GM12801 (cell line): ENCODE measurements around the gene AP4S1.

Experiments
- TF ChIP-seq, protein P1 (sequence below): IDR thresholded peaks from one replicate; pipeline ENCODE4 v1.5.1; 2011; ENCODE audit warnings: control low read depth; ENCODE audit not compliant: insufficient read length; ENCODE audit errors: extremely low read depth

Gene AP4S1

DNA sequence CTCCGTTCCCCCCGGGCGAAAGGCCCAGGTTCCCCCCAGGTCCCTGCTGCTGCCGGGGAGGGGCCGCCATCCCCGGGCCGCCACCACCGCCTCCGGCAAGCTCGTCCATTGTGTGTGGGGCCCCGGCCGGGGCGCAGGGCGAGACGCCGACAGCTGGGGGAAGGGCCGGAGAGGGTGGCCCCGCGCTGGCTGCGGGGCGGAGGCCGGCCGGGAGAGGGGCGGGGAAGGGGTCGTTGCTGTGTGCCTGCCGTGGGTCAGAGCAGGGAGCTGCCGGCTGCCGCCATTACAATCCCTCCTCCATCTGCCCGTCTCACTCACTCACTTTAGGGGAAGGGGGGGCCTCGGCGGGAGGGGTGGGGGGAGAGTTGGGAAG is 614 bp downstream of the AP4S1 start, which contains the start of gene STRN3:
Gene STRN3, minus strand, starts transcription at position 303 of the 373 bp plus-strand sequence. Its CDS starts 194 bp downstream, at position 109.
- TF ChIP-seq, protein P1, sequence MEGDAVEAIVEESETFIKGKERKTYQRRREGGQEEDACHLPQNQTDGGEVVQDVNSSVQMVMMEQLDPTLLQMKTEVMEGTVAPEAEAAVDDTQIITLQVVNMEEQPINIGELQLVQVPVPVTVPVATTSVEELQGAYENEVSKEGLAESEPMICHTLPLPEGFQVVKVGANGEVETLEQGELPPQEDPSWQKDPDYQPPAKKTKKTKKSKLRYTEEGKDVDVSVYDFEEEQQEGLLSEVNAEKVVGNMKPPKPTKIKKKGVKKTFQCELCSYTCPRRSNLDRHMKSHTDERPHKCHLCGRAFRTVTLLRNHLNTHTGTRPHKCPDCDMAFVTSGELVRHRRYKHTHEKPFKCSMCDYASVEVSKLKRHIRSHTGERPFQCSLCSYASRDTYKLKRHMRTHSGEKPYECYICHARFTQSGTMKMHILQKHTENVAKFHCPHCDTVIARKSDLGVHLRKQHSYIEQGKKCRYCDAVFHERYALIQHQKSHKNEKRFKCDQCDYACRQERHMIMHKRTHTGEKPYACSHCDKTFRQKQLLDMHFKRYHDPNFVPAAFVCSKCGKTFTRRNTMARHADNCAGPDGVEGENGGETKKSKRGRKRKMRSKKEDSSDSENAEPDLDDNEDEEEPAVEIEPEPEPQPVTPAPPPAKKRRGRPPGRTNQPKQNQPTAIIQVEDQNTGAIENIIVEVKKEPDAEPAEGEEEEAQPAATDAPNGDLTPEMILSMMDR = no peak

DNA sequence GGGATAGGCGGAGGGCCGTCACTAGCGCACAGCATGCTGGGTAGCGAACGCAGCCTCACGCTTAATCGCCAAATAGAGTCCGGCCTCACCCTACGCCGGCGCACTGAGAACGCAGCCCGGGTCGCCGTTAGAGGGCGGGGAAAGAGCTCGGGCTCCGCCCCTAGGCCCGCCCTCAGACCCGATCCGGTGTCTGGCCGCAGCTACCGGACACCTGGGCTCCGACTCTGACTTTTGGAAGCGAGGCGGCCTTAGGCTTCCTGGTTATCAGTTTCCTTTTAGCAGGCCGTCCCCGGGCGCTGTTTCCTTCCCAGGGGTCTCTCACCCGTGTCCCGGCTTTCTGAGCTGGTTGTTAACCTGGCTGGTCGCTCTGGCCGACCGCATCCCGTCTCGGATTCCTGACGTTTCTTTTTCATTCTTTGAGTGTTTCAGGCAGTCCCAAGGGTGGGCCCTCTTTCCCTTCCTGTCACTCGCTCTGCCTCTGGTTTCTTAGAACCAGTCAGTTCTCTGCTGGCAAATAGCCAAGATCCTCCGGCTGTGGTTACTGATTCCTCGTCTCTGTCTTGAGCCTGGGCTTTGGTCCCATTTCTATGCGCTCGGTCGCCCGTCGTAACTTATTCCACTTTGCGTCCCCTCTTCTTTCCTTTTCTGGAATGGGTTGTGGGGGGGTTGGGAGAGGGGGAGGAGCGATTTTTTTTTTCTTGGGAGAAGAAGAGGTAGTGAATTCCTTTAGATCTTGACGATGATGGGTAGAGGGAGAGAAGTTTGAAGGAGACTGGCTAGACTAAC is 1.2 kb downstream of the AP4S1 start:
- TF ChIP-seq, protein P1 = no peak

DNA sequence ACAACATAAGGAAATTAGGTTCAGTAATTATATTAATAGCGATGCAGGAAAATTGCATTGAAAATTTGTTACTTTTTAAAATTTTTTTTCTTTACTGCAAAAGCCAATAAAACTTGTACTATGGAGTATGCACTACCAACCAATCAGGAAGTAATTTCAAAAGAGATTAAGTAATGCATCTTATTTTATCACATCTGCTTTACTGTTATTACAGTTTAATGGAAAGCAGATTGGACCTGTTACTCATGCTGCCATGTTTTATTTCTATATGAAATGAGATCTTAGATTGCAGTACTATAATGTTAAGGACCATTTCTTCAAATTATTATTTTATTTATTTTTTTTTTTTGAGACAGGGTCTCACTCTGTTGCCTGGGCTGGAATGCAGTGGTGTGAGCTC is 2.4 kb downstream of the AP4S1 start:
- TF ChIP-seq, protein P1 = no peak

DNA sequence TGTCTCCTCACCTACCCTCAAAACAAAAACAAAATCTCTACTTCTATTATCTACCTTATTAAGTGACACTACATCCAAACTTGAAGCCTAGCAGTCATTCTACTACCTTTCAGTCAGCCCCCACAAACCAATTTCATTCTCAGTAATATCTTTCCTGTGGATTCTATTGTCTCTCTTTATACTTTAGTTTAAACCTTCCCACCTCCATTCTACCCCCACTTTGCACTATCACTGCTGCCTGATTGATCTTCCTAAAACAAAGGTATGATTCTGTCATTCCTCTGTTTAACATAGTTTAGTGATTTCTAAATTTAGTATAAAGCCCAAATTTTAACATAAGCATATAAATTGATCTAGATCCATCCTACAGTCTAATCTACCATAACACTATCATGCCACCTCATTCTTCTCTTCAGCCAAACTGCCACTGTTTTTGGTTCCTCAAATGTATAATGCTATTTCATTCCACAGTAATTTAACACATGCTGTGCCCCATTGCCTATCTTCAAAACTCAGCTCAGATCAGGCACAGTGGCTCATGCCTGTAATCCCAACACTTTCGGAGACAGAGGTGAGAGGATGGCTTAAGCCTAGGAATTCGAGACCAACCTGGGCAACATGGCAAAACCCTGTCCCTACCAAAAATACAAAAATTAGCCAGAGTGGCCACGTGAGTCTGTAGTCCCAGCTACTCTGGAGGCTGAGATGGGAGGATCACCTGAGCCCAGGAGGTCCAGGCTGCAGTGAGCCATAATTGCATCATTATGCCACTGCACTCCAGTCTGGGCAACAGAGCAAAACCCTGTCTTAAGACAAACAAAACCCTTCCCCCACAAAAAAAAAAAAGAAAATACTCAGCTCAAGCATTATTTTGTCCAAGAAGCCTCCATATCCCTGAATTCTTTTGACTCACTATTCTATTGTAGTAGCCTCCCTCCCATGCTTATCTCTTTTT is 3.8 kb downstream of the AP4S1 start:
- TF ChIP-seq, protein P1 = no peak

DNA sequence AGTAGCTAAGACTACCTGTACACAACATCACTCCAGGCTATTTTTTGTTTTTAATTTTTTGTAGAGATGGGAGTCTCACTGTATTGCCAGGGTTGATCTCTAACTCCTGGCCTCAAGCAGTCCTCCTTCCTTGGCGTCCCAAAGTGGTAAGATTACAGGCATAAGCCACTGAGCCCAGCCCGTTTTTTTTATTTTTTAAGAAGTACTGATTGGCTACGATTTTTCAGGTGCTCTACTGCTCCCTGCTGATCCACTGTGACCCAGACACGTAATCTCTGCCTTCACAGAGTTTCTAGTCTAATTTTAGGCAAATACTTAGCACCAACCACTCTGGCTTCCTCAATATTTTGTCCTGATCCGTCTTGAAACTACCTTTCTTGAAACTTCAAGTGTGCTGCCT is 5.0 kb downstream of the AP4S1 start:
- TF ChIP-seq, protein P1 = no peak

DNA sequence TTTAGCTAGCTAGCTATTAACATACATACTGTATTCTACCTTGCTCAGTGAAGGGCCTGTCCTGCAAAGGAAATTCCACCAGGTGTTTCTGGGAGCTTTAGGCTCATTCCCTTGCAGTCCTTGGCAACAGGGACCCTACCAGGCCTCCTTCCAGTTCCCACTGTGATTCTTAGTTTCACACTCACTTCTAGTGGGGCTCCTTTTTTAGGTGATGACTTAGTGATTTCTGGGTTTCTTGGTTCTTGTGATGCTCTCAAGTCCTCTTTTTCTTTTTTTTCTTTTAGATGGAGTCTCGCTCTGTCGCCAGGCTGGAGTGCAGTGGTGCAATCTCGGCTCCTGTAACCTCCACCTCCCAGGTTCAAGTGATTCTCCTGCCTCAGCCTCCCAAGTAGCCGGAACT is 11.1 kb downstream of the AP4S1 start:
- TF ChIP-seq, protein P1 = no peak

DNA sequence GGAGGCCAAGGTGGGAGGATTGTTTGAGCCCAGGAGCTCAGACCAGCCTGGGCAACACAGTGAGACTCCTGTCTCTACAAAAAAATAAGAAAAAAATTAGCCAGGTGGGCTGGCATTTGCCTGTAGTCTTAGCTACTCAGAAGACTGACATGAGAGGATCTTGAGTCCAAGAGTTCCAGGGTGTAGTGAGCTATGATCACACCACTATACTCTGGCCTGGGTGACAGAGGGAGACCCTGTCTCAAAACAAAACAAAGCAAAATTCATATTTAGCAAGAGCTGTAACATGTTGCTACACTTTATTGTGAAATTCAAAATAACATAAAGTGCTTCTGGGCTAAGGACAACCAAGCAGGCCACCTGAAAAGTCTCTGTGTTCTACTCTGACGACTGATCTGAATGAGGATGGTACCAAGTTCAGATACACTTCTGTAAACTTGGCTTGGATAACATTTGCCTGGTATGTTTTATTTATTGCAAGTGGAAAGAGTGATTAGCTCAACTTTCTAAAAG is 12.3 kb downstream of the AP4S1 start:
- TF ChIP-seq, protein P1 = no peak
